ENCODE data around the gene SLC5A1.

Gene SLC5A1

GRCh38 chr22:32048069-32048468 lies 5.0 kb downstream of the SLC5A1 start:
- Histone ChIP-seq H3K27me3 (no peaks in the 10 kb centered on the region), H3K9ac (no peak overlapping the region), H3K36me3 (no peaks in the 10 kb centered on the region), H3K4me2 (no peak overlapping the region), H4K20me1 (no peaks in the 10 kb centered on the region), H3K9me3 (no peaks in the 10 kb centered on the region), H3K4me3 (no peak overlapping the region), H3K27ac (no peak overlapping the region), H3K4me1 (no peaks in the 10 kb centered on the region)
- no peak for TF ChIP-seq Cebpa-rat (IDR thresholded peaks at IDR 0.05)

- H3K4me3 ChIP-seq: no peak overlapping the region
- no peak overlapping the region for H3K4me2 ChIP-seq
- no peaks in the 10 kb centered on the region for H3K27me3 ChIP-seq
- H3K27ac ChIP-seq: no peak overlapping the region
- no peak overlapping the region for H3K9ac ChIP-seq
- no peaks in the 10 kb centered on the region for H3K9me3 ChIP-seq
- TF ChIP-seq Cebpa-rat (IDR thresholded peaks at IDR 0.05): no peak
- H4K20me1 ChIP-seq: no peaks in the 10 kb centered on the region
- H3K4me1 ChIP-seq: no peaks in the 10 kb centered on the region
- H3K36me3 ChIP-seq: no peaks in the 10 kb centered on the region
These were observed 7.8 kb downstream of the SLC5A1 start for GRCh38 chr22:32050678-32051515.

- Histone ChIP-seq H3K4me3 (no peak overlapping the region), H3K4me1 (no peaks in the 10 kb centered on the region), H3K36me3 (no peaks in the 10 kb centered on the region), H3K9me3 (no peaks in the 10 kb centered on the region), H3K4me2 (no peak overlapping the region), H3K27ac (no peak overlapping the region), H3K9ac (no peak overlapping the region), H4K20me1 (no peaks in the 10 kb centered on the region), H3K27me3 (no peaks in the 10 kb centered on the region)
- TF ChIP-seq Cebpa-rat (IDR thresholded peaks at IDR 0.05): no peak
These were observed 9.2 kb downstream of the SLC5A1 start for GRCh38 chr22:32052244-32052643.

GRCh38 chr22:32052936-32053791 lies 10.1 kb downstream of the SLC5A1 start:
- TF ChIP-seq Cebpa-rat (IDR thresholded peaks at IDR 0.05): no peak
- H3K4me3 ChIP-seq: no peak overlapping the region
- H3K4me2 ChIP-seq: no peak overlapping the region
- H3K36me3 ChIP-seq: no peaks in the 10 kb centered on the region
- no peak overlapping the region for H3K9ac ChIP-seq
- no peaks in the 10 kb centered on the region for H4K20me1 ChIP-seq
- no peaks in the 10 kb centered on the region for H3K4me1 ChIP-seq
- no peaks in the 10 kb centered on the region for H3K27me3 ChIP-seq
- no peak overlapping the region for H3K27ac ChIP-seq
- no peaks in the 10 kb centered on the region for H3K9me3 ChIP-seq

- Histone ChIP-seq H3K36me3 (no peaks in the 10 kb centered on the region), H3K4me3 (no peak overlapping the region), H3K9me3 (no peaks in the 10 kb centered on the region), H3K27ac (no peak overlapping the region), H3K9ac (no peak overlapping the region), H3K27me3 (no peaks in the 10 kb centered on the region), H3K4me1 (no peaks in the 10 kb centered on the region), H3K4me2 (no peak overlapping the region), H4K20me1 (no peaks in the 10 kb centered on the region)
- no peak for TF ChIP-seq Cebpa-rat (IDR thresholded peaks at IDR 0.05)
These were observed 12.0 kb downstream of the SLC5A1 start for GRCh38 chr22:32055069-32055468.

- Histone ChIP-seq H3K4me1 (no peaks in the 10 kb centered on the region), H3K36me3 (no peaks in the 10 kb centered on the region), H3K27ac (no peak overlapping the region), H4K20me1 (no peaks in the 10 kb centered on the region), H3K4me3 (no peak overlapping the region), H3K9ac (no peak overlapping the region), H3K9me3 (no peaks in the 10 kb centered on the region), H3K4me2 (no peak overlapping the region), H3K27me3 (no peaks in the 10 kb centered on the region)
- no peak for TF ChIP-seq Cebpa-rat (IDR thresholded peaks at IDR 0.05)
These were observed 15.7 kb downstream of the SLC5A1 start for GRCh38 chr22:32058656-32059260.

- H3K4me3 ChIP-seq: no peak overlapping the region
- TF ChIP-seq Cebpa-rat (IDR thresholded peaks at IDR 0.05): no peak
- H3K4me2 ChIP-seq: no peak overlapping the region
- no peak overlapping the region for H3K27ac ChIP-seq
- no peak overlapping the region for H3K9ac ChIP-seq
- H3K27me3 ChIP-seq: no peaks in the 10 kb centered on the region
- no peaks in the 10 kb centered on the region for H3K4me1 ChIP-seq
- H3K36me3 ChIP-seq: no peaks in the 10 kb centered on the region
- no peaks in the 10 kb centered on the region for H4K20me1 ChIP-seq
- H3K9me3 ChIP-seq: no peaks in the 10 kb centered on the region
These were observed 16.4 kb downstream of the SLC5A1 start for GRCh38 chr22:32059426-32059825.

GRCh38 chr22:32063701-32064100 lies 20.6 kb downstream of the SLC5A1 start:
- no peak overlapping the region for H3K4me2 ChIP-seq
- H3K9me3 ChIP-seq: no peaks in the 10 kb centered on the region
- H3K9ac ChIP-seq: no peak overlapping the region
- H3K27me3 ChIP-seq: no peaks in the 10 kb centered on the region
- H3K27ac ChIP-seq: no peak overlapping the region
- H3K4me3 ChIP-seq: no peak overlapping the region
- no peaks in the 10 kb centered on the region for H3K36me3 ChIP-seq
- TF ChIP-seq Cebpa-rat (IDR thresholded peaks at IDR 0.05): no peak
- H4K20me1 ChIP-seq: no peaks in the 10 kb centered on the region
- H3K4me1 ChIP-seq: no peaks in the 10 kb centered on the region

- no peak for TF ChIP-seq Cebpa-rat (IDR thresholded peaks at IDR 0.05)
- no peaks in the 10 kb centered on the region for H3K36me3 ChIP-seq
- no peaks in the 10 kb centered on the region for H3K9me3 ChIP-seq
- no peaks in the 10 kb centered on the region for H3K4me1 ChIP-seq
- H3K4me3 ChIP-seq: no peak overlapping the region
- H4K20me1 ChIP-seq: no peaks in the 10 kb centered on the region
- H3K27ac ChIP-seq: no peak overlapping the region
- no peak overlapping the region for H3K4me2 ChIP-seq
- H3K27me3 ChIP-seq: no peaks in the 10 kb centered on the region
- no peak overlapping the region for H3K9ac ChIP-seq
These were observed 23.8 kb downstream of the SLC5A1 start for GRCh38 chr22:32066820-32067219.

- H3K4me1 ChIP-seq: no peaks in the 10 kb centered on the region
- no peak overlapping the region for H3K9ac ChIP-seq
- no peak overlapping the region for H3K27ac ChIP-seq
- no peak overlapping the region for H3K4me3 ChIP-seq
- no peaks in the 10 kb centered on the region for H3K27me3 ChIP-seq
- H3K4me2 ChIP-seq: no peak overlapping the region
- no peaks in the 10 kb centered on the region for H3K36me3 ChIP-seq
- no peak for TF ChIP-seq Cebpa-rat (IDR thresholded peaks at IDR 0.05)
- H3K9me3 ChIP-seq: no peaks in the 10 kb centered on the region
- H4K20me1 ChIP-seq: no peaks in the 10 kb centered on the region
These were observed 24.6 kb downstream of the SLC5A1 start for GRCh38 chr22:32067613-32068012.

Measured in BLaER1 (cell line).